Measurements from ENCODE around the gene C4B.
"Not testable (repeated sequence)": the region's sequence is repeated elsewhere in the genome, so short reads cannot be mapped to it uniquely, and the experiment has no call there.

DNA sequence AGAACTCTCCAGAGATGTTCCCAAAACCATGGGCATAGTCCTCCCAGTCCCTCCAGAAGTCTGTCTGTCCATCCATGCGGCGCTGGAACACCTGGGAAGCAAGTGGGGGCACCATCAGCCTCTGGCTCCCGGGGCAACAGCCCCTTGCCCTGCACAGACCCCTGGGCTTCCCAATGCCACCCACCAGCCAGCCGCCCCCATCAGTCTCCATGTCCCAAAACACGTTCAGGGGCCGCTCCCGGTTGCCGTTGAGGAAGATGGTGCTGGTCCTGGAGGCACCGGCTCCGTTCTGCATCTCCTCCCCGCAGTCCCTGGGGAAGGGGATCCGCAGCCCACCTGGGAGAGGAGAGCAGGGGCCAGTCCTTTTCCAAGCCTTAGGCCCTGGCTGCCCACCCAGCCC, 5.1 kb upstream of the C4B start:
- TF ChIP-seq, protein P1, sequence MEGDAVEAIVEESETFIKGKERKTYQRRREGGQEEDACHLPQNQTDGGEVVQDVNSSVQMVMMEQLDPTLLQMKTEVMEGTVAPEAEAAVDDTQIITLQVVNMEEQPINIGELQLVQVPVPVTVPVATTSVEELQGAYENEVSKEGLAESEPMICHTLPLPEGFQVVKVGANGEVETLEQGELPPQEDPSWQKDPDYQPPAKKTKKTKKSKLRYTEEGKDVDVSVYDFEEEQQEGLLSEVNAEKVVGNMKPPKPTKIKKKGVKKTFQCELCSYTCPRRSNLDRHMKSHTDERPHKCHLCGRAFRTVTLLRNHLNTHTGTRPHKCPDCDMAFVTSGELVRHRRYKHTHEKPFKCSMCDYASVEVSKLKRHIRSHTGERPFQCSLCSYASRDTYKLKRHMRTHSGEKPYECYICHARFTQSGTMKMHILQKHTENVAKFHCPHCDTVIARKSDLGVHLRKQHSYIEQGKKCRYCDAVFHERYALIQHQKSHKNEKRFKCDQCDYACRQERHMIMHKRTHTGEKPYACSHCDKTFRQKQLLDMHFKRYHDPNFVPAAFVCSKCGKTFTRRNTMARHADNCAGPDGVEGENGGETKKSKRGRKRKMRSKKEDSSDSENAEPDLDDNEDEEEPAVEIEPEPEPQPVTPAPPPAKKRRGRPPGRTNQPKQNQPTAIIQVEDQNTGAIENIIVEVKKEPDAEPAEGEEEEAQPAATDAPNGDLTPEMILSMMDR (conservative IDR thresholded peaks at IDR 0.05 in 1 of 2, IDR thresholded peaks at IDR 0.05 in 1 of 2; ENCODE audit: low read depth in 1 of 2, low read length in 2 of 2) = not testable (repeated sequence)
- not testable (repeated sequence) for TF ChIP-seq EZH2 (IDR thresholded peaks at IDR 0.05; ENCODE audit: low read length, missing control alignments)

All from fibroblast of lung (primary cell).